Measurements from ENCODE around the gene ANK2.

The ANK2 gene

GRCh38 chr4:113405874-113406722, 356.6 kb downstream of the ANK2 start:
- DNase-seq: no peak

- DNase-seq: no peak
Observed at GRCh38 chr4:113406723-113407016, 357.2 kb downstream of the ANK2 start.

- no peak for DNase-seq
Observed at GRCh38 chr4:113407409-113407808, 358.0 kb downstream of the ANK2 start.

GRCh38 chr4:113409181-113409580, 359.7 kb downstream of the ANK2 start:
- no peak for DNase-seq

- no peak for DNase-seq
Observed at GRCh38 chr4:113410686-113411085, 361.2 kb downstream of the ANK2 start.

GRCh38 chr4:113411496-113411938, 362.1 kb downstream of the ANK2 start:
- DNase-seq: no peak

- DNase-seq: no peak
Observed at GRCh38 chr4:113419631-113420030, 370.2 kb downstream of the ANK2 start.

GRCh38 chr4:113420938-113421337, 371.5 kb downstream of the ANK2 start:
- no peak for DNase-seq

- no peak for DNase-seq
Observed at GRCh38 chr4:113423631-113424030, 374.2 kb downstream of the ANK2 start.

- DNase-seq: no peak
Observed at GRCh38 chr4:113433116-113433515, 383.7 kb downstream of the ANK2 start.
